HCT116 (cell line): ENCODE data around the gene SVIL. TPM values are rescaled to one million over a fixed set of nuclear protein-coding genes. Genes with fewer than 3 reads are reported as not detected.

ENCODE experiments used
- ATAC-seq: fragments of 200-7000 bp; cut with Tn5 transposase; 2 replicates; pipeline ENCODE4 v1.9.1; 2020; ENCODE audit warnings: mild to moderate bottlenecking, moderate library complexity
- BruUV-seq: library from RNA; stranded (reverse); fragments of 400-500 nt; replicated peaks from 2 replicates; lab custom pipeline; 2021; lab: Mats Ljungman, UMichigan
- CTCF ChIA-PET: fragments of 300-600 bp; sonication (Branson Sonifier 250); formaldehyde crosslinking; loops from one replicate; lab custom pipeline; 2021; ENCODE audit warnings: antibody characterized with exemption; lab: Charles Lee
- POLR2A ChIA-PET: fragments of 300-600, 350-600 bp; sonication (Branson Sonifier 250); formaldehyde crosslinking; loops from one replicate; lab custom pipeline; 2021; ENCODE audit warnings: antibody characterized with exemption; lab: Charles Lee
- RAD21 ChIA-PET, 2 experiments: fragments of 300-600 bp; sonication (Branson Sonifier 250); formaldehyde crosslinking; loops; one replicate each; lab custom pipeline; 2023; ENCODE audit warnings: low total read pairs in 2 of 2; ENCODE audit not compliant: uncharacterized antibody in 2 of 2, unreplicated experiment in 2 of 2, low non-redundant PET in 1 of 2; lab: Charles Lee
- DNase-seq: peaks from one replicate; pipeline ENCODE4 v3.0.0-alpha.2; 2010; ENCODE audit warnings: low read depth, low spot score
- H2AFZ ChIP-seq: fragments of 200-600 bp; shearing (Covaris generic), sonication (generic); 2 replicates; pipeline ENCODE4 v1.6.1; 2017; ENCODE audit warnings: low read depth, mixed run types, mixed read lengths, antibody characterized with exemption, low read length; ENCODE audit not compliant: poor library complexity, severe bottlenecking
- H3K27ac ChIP-seq: 2 replicates; pipeline ENCODE4 v1.5.1; 2012; ENCODE audit warnings: low read depth, low read length
- H3K27me3 ChIP-seq: fragments of 200-600 bp; sonication (generic); 2 replicates; pipeline ENCODE4 v1.6.1; 2016; ENCODE audit warnings: mixed run types, low read length, mixed read lengths; ENCODE audit not compliant: insufficient read depth
- H3K36me3 ChIP-seq, 2 experiments: fragments of 200-500 bp in 1 of 2; fragments of 200-600 bp in 1 of 2; sonication (Bioruptor generic) in 1 of 2; sonication (generic) in 1 of 2; 2 replicates each; pipeline versions ENCODE4 v1.5.1 to v1.6.1; 2014 to 2016; ENCODE audit warnings: low read length in 2 of 2, inconsistent platforms in 1 of 2, mixed read lengths in 1 of 2, mixed run types in 1 of 2; ENCODE audit not compliant: insufficient read depth in 2 of 2, control insufficient read depth in 1 of 2
- H3K4me1 ChIP-seq, 2 experiments: fragments of 200-600 bp in 1 of 2; sonication (generic) in 1 of 2; 2 replicates each; pipeline versions ENCODE4 v1.5.1 to v1.6.1; 2012 to 2017; ENCODE audit warnings: low read length in 2 of 2, inconsistent platforms in 1 of 2, mild to moderate bottlenecking in 1 of 2, mixed read lengths in 1 of 2, mixed run types in 1 of 2, moderate library complexity in 1 of 2; ENCODE audit not compliant: insufficient read depth in 2 of 2, control insufficient read depth in 1 of 2
- H3K4me2 ChIP-seq: fragments of 200-600 bp; sonication (generic); 2 replicates; pipeline ENCODE4 v1.6.1; 2017; ENCODE audit warnings: mixed run types, low read length, mixed read lengths
- H3K4me3 ChIP-seq, 2 experiments: fragments of 200-600 bp in 1 of 2; sonication (generic) in 1 of 2; replicated peaks in 1 of 2; 2 replicates each; pipeline ENCODE4 v1.5.1; 2011 to 2016; ENCODE audit warnings: low read length in 2 of 2, control low read depth in 1 of 2, low read depth in 1 of 2, mild to moderate bottlenecking in 1 of 2, mixed read lengths in 1 of 2, mixed run types in 1 of 2
- H3K79me2 ChIP-seq: fragments of 200-600 bp; sonication (generic); 2 replicates; pipeline ENCODE4 v1.6.1; 2017; ENCODE audit warnings: mild to moderate bottlenecking, mixed run types, low read length, moderate library complexity, mixed read lengths; ENCODE audit not compliant: insufficient read depth
- H3K9ac ChIP-seq: fragments of 200-600 bp; sonication (generic); 2 replicates; pipeline ENCODE4 v1.6.1; 2016; ENCODE audit warnings: low read length, mixed read lengths
- H3K9me2 ChIP-seq: fragments of 200-600 bp; sonication (generic), shearing (Covaris generic); 2 replicates; pipeline ENCODE4 v1.6.1; 2017; ENCODE audit warnings: mixed run types, mild to moderate bottlenecking, moderate library complexity; ENCODE audit not compliant: insufficient read depth
- H3K9me3 ChIP-seq, 2 experiments: fragments of 200-500 bp in 1 of 2; fragments of 200-600 bp in 1 of 2; sonication (Bioruptor generic) in 1 of 2; sonication (generic) in 1 of 2; 2 replicates each; pipeline ENCODE4 v1.6.1; 2014 to 2017; ENCODE audit warnings: low read length in 2 of 2, mixed read lengths in 2 of 2, inconsistent platforms in 1 of 2, low read depth in 1 of 2, mild to moderate bottlenecking in 1 of 2, mixed run types in 1 of 2, moderate library complexity in 1 of 2; ENCODE audit not compliant: control insufficient read depth in 1 of 2, insufficient read depth in 1 of 2
- H4K20me1 ChIP-seq: fragments of 200-600 bp; sonication (generic), shearing (Covaris generic); 2 replicates; pipeline ENCODE4 v1.6.1; 2017; ENCODE audit warnings: mixed run types, mild to moderate bottlenecking, moderate library complexity; ENCODE audit not compliant: insufficient read depth
- CBX3 ChIP-seq: IDR thresholded peaks from 2 replicates; pipeline ENCODE4 v1.6.1; 2012; ENCODE audit warnings: low read depth
- JUND ChIP-seq: IDR thresholded peaks from 2 replicates; pipeline ENCODE4 v1.6.1; 2012
- POLR2AphosphoS5 ChIP-seq: IDR thresholded peaks from 2 replicates; pipeline ENCODE4 v1.6.1; 2011; ENCODE audit warnings: mild to moderate bottlenecking, low read depth, low read length, moderate library complexity
- REST ChIP-seq: IDR thresholded peaks from 2 replicates; pipeline ENCODE4 v1.6.1; 2012; ENCODE audit warnings: low read depth
- SIN3A ChIP-seq: IDR thresholded peaks from 2 replicates; pipeline ENCODE4 v1.6.1; 2012; ENCODE audit warnings: low read depth
- TCF7L2 ChIP-seq: IDR thresholded peaks from 2 replicates; pipeline ENCODE4 v1.7.0; 2011; ENCODE audit warnings: borderline replicate concordance, inconsistent platforms; ENCODE audit not compliant: insufficient read depth, insufficient read length; ENCODE audit errors: extremely low read depth
- ZFX ChIP-seq: fragments of 450-650 bp; IDR thresholded peaks from 2 replicates; pipeline ENCODE4 v1.6.1; 2017
- ZNF274 ChIP-seq: fragments of 200-500 bp; sonication (Bioruptor generic); IDR thresholded peaks from 2 replicates; pipeline ENCODE4 v1.6.1; 2014; ENCODE audit warnings: mild to moderate bottlenecking, low read depth, low read length, inconsistent platforms
- intact Hi-C: fragments of 100-400 bp; cut with micrococcal nuclease; formaldehyde crosslinking; loops from 2 replicates; pipeline ENCODE4 v1.10.0; 2022
- total RNA-seq: library from RNA; stranded (reverse); gene quantifications from one replicate; pipeline ENCODE4 v1.2.1, GENCODE V29; 2021; ENCODE audit not compliant: unreplicated experiment
- TF ChIP-seq, protein P1 (sequence below): IDR thresholded peaks from 2 replicates; pipeline ENCODE4 v1.6.1; 2012

The SVIL gene
- total RNA-seq, 1 experiment from 2014 or later, result 27.0 TPM

DNA sequence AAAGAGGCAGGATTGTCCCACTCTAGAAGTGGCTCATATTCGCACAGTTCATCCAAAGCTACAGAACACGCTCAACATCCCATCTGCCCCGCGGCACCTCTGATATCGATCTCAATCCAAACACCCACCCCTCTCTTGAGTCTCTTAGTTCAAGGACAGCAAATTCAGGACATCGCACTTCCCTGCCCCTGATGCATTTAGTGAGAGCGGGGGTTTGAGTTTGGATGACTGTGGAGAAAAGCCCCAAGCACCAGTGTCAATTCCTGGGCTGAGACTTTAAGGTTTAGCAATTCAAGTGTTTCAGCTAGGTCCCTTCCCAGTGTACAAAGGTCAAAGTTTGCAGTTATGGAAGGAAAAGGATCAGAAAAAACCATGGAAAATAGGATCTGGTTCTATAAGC lies 179.7 kb downstream of the SVIL start:
- intact Hi-C loops, result no loop called here
- BruUV-seq, result no TSS peak
- RAD21 ChIA-PET, result no interaction called here
- no peak overlapping the region for H3K4me2 ChIP-seq
- DNase-seq, result no peak
- no peaks in the 10 kb centered on the region for H3K4me1 ChIP-seq
- H3K79me2 ChIP-seq, result peaks cover 3% of the 10 kb centered on the region; the same call in 1 of the 2 replicates
- no peaks in the 10 kb centered on the region for H3K9me2 ChIP-seq
- no peak for ATAC-seq
- POLR2A ChIA-PET, result no interaction called here
- no peaks in the 10 kb centered on the region for H4K20me1 ChIP-seq
- CTCF ChIA-PET, result no interaction called here
- no peaks in the 10 kb centered on the region; a peak in 1 of 4 replicates for H3K9me3 ChIP-seq
- no peak overlapping the region for H3K4me3 ChIP-seq
- H2AFZ ChIP-seq, result no peak overlapping the region
- no peak overlapping the region for H3K27ac ChIP-seq
- peaks cover 3 to 11% of the 10 kb centered on the region in 2 experiments; a peak in 3 of 4 replicates for H3K36me3 ChIP-seq
- no peaks in the 10 kb centered on the region for H3K27me3 ChIP-seq
- no peak for TF ChIP-seq REST
- no peak for TF ChIP-seq CBX3
- no peak for TF ChIP-seq TCF7L2
- TF ChIP-seq, protein P1, sequence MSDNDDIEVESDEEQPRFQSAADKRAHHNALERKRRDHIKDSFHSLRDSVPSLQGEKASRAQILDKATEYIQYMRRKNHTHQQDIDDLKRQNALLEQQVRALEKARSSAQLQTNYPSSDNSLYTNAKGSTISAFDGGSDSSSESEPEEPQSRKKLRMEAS, result no peak
- TF ChIP-seq POLR2AphosphoS5, result no peak
- TF ChIP-seq SIN3A, result no peak
- TF ChIP-seq ZNF274, result no peak
- no peak for TF ChIP-seq JUND
- TF ChIP-seq ZFX, result no peak
- no peak overlapping the region for H3K9ac ChIP-seq
